Stomach (tissue), 19 donors: ENCODE measurements around the gene FNDC1. TPM values are rescaled to one million over a fixed set of nuclear protein-coding genes. Genes with fewer than 3 reads are reported as not detected.
"Not testable (repeated sequence)": the region's sequence is repeated elsewhere in the genome, so short reads cannot be mapped to it uniquely, and the experiment has no call there.

Experiments used
- DNase-seq, 2 donors: peaks; one replicate each; pipeline versions ENCODE4 v3.0.0 to v3.0.0-alpha.2; 2013 to 2019
- H3K27ac ChIP-seq, 5 donors: fragments of 200-600 bp in 4 of 5; sonication (generic) in 4 of 5; one replicate each; pipeline ENCODE4 v1.5.1; 2013 to 2019; ENCODE audit warnings: mild to moderate bottlenecking in 1 of 5, moderate library complexity in 1 of 5
- H3K27me3 ChIP-seq, 3 donors: fragments of 200-600 bp; sonication (generic); one replicate each; pipeline ENCODE4 v1.5.1; 2017 to 2019; ENCODE audit warnings: mixed run types in 1 of 3
- H3K36me3 ChIP-seq, 4 donors: fragments of 200-600 bp; sonication (generic); 1 replicate in 3 of 4; 2 replicates in 1 of 4; pipeline ENCODE4 v1.5.1; 2016 to 2019
- H3K4me1 ChIP-seq, 4 donors: fragments of 200-600 bp; sonication (generic); one replicate each; pipeline ENCODE4 v1.5.1; 2016 to 2019
- H3K4me3 ChIP-seq, 4 donors: fragments of 200-600 bp; sonication (generic) in 3 of 4; one replicate each; pipeline ENCODE4 v1.5.1; 2016 to 2019; ENCODE audit warnings: mild to moderate bottlenecking in 1 of 4
- H3K9me3 ChIP-seq, 4 donors: fragments of 200-600 bp; sonication (generic); one replicate each; pipeline ENCODE4 v1.5.1; 2016 to 2019
- CTCF ChIP-seq, 7 experiments: fragments of 450-650 bp in 4 of 7; fragments of 200-600 bp in 3 of 7; sonication (generic) in 3 of 7; IDR thresholded peaks; one replicate each; pipeline ENCODE4 v1.5.1; 2016 to 2019; ENCODE audit warnings: antibody characterized with exemption in 7 of 7, control low read depth in 2 of 7, mild to moderate bottlenecking in 1 of 7
- EP300 ChIP-seq: sonication (generic); formaldehyde crosslinking; IDR thresholded peaks from one replicate; pipeline ENCODE4 v1.6.1; 2017; ENCODE audit warnings: antibody characterized with exemption
- POLR2A ChIP-seq, 4 donors: fragments of 450-650 bp; IDR thresholded peaks; one replicate each; pipeline ENCODE4 v1.6.1; 2016; ENCODE audit warnings: antibody characterized with exemption in 4 of 4, control low read depth in 2 of 4, mild to moderate bottlenecking in 1 of 4, moderate library complexity in 1 of 4
- POLR2AphosphoS5 ChIP-seq, 3 donors: sonication (generic); formaldehyde crosslinking; IDR thresholded peaks; one replicate each; pipeline ENCODE4 v1.6.1; 2016; ENCODE audit warnings: antibody characterized with exemption in 3 of 3
- WGBS, 5 donors: extraction: QIAGEN DNeasy Blood & Tissue Kit in 3 of 5; methylation state at CpG; one replicate each; pipeline versions ENCODE4 v1.1.5 to v1.1.7; 2013 to 2018; 5-methylcytosine and 5-hydroxymethylcytosine counted together
- intact Hi-C: fragments of 100-400 bp; cut with DNase I; formaldehyde crosslinking; loops from one replicate; pipeline ENCODE4 v1.15.1; 2023; ENCODE audit warnings: low total_unique reads
- long read RNA-seq, 10 donors: transcript quantifications; one replicate each; lab custom pipeline, GENCODE V29; 2026
- polyA plus RNA-seq, 3 donors: library from polyadenylated mRNA; stranded (reverse); fragments of 200-250 nt; gene quantifications; one replicate each; pipeline ENCODE4 v1.2.3, GENCODE V29; 2013
- total RNA-seq, 5 donors: library from RNA; depleted of rRNA; stranded (reverse); fragments of >200 nt; gene quantifications; one replicate each; pipeline versions ENCODE4 v1.1.0 to v1.2.3, GENCODE V29; 2014 to 2016
- donor health status: healthy with polysubstance abuse.
- donor health status: Bipolar disorder and iron deficiency.
- donor health status: healthy.

Gene FNDC1
- 10 to 100 TPM in 1 of 5 donors, 1 to 10 TPM in 1, under 1 TPM in 1, not detected in 2; 0.43 to 11.0 (median 4.0) TPM for total RNA-seq
- polyA plus RNA-seq: under 1 TPM in 2 of 3 donors, not detected in 1; 0.06 to 0.10 TPM
- long read RNA-seq, donor 1, partial matches to known transcripts: 5 of 5 reads
- long read RNA-seq, donor 1, other reads (novel, unspliced or antisense): 0 of 5 reads
- long read RNA-seq, donor 2, partial matches to known transcripts: 10 of 10 reads
- long read RNA-seq, donor 2, other reads (novel, unspliced or antisense): 0 of 10 reads
- long read RNA-seq, donor 3: 0 reads
- long read RNA-seq, donor 4: 0 reads
- long read RNA-seq, donor 5: 0 reads
- long read RNA-seq, donor 6: 0 reads
- long read RNA-seq, donor 7, partial matches to known transcripts: 12 of 12 reads
- long read RNA-seq, donor 7, other reads (novel, unspliced or antisense): 0 of 12 reads
- long read RNA-seq, donor 8: 0 reads
- long read RNA-seq, donor 9: 0 reads
- long read RNA-seq, donor 10: 0 reads

- peaks cover 3 to 86% (median 56%) of the 10 kb centered on the region in 3 donors for H3K27me3 ChIP-seq
- peaks cover 17 to 27% (median 20%) of the 10 kb centered on the region in 4 donors for H3K4me1 ChIP-seq
- peak in 1 of 2 donors; percentile 68 for DNase-seq
- no peaks in the 10 kb centered on the region for H3K36me3 ChIP-seq
- H3K9me3 ChIP-seq: no peaks in the 10 kb centered on the region
- H3K4me3 ChIP-seq: peak within 1 kb of the TSS; percentile 22 to 45 (median 38)
- no peak within 1 kb of the TSS for H3K27ac ChIP-seq
- TF ChIP-seq CTCF (IDR thresholded peaks at IDR 0.05): peak in 1 of 7 experiments; percentile 44
- TF ChIP-seq POLR2A (IDR thresholded peaks at IDR 0.05): no peak
- 0 to 4% (median 1%) methylated on average over 13 to 59 of the region's 59 CpGs; no CpG with 5 or more reads in 2 of the 5 donors for WGBS, 5 donors
- intact Hi-C loops: no loop called here
These were observed at the start of gene FNDC1 for GRCh38 chr6:159169193-159169555. FNDC1 (plus strand) TSS chr6:159169400; CDS start chr6:159169597, 197 bp downstream.

- intact Hi-C loops: no loop called here
- Histone ChIP-seq H3K9me3 (no peaks in the 10 kb centered on the region), H3K27me3 (no peaks in the 10 kb centered on the region), H3K36me3 (no peaks in the 10 kb centered on the region), H3K4me1 (no peaks in the 10 kb centered on the region), H3K4me3 (no peak overlapping the region), H3K27ac (peak overlapping the region in 2 of 5 donors; percentile 25 to 48)
- 83 to 93% (median 91%) methylated on average over 7 of the region's 7 CpGs for WGBS, 5 donors
- no peak for DNase-seq
- TF ChIP-seq POLR2AphosphoS5 (IDR thresholded peaks at IDR 0.05): no peak
- TF ChIP-seq POLR2A (IDR thresholded peaks at IDR 0.05): no peak
These were observed 49.4 kb upstream of the FNDC1 start for GRCh38 chr6:159119791-159120190.

GRCh38 chr6:159121486-159121885 lies 47.7 kb upstream of the FNDC1 start:
- no peaks in the 10 kb centered on the region for H3K36me3 ChIP-seq
- 71 to 89% (median 84%) methylated on average over 5 of the region's 5 CpGs for WGBS, 5 donors

GRCh38 chr6:159122453-159122852 lies 46.7 kb upstream of the FNDC1 start:
- Histone ChIP-seq H3K27me3 (peaks cover 0 to 3% (median 0%) of the 10 kb centered on the region in 3 donors), H3K9me3 (no peaks in the 10 kb centered on the region), H3K36me3 (no peaks in the 10 kb centered on the region), H3K4me3 (no peak overlapping the region), H3K27ac (no peak overlapping the region), H3K4me1 (no peaks in the 10 kb centered on the region)
- intact Hi-C loops: no loop called here
- 76 to 89% (median 83%) methylated on average over 4 of the region's 4 CpGs for WGBS, 5 donors
- TF ChIP-seq EP300 (no peak), POLR2AphosphoS5 (IDR thresholded peaks at IDR 0.05) (no peak), CTCF (IDR thresholded peaks at IDR 0.05) (no peak)
- no peak for DNase-seq

More at GRCh38 chr6:159121486-159121885, 47.7 kb upstream of the FNDC1 start:
- TF ChIP-seq CTCF (IDR thresholded peaks at IDR 0.05) (no peak), POLR2A (IDR thresholded peaks at IDR 0.05) (no peak), EP300 (no peak), POLR2AphosphoS5 (IDR thresholded peaks at IDR 0.05) (no peak)
- H3K9me3 ChIP-seq: no peaks in the 10 kb centered on the region
- DNase-seq: no peak
- H3K4me3 ChIP-seq: no peak overlapping the region
- H3K27me3 ChIP-seq: peaks cover 0 to 3% (median 0%) of the 10 kb centered on the region in 3 donors
- intact Hi-C loops: no loop called here
- H3K4me1 ChIP-seq: no peaks in the 10 kb centered on the region
- H3K27ac ChIP-seq: no peak overlapping the region

- H3K4me1 ChIP-seq, H3K9me3 ChIP-seq, intact Hi-C loops, H3K27me3 ChIP-seq, DNase-seq, H3K36me3 ChIP-seq, H3K27ac ChIP-seq, H3K4me3 ChIP-seq: not testable (repeated sequence)
- WGBS, 5 donors: 67 to 92% (median 87%) methylated on average over 2 of the region's 2 CpGs
These were observed 45.4 kb upstream of the FNDC1 start for GRCh38 chr6:159123831-159124230.
